Stimulated activated CD4-positive, alpha-beta T cell treated with anti-CD3 and anti-CD28 coated beads, TNF-alpha, amount 100 ng/mL, for 4 hours (primary cell): ENCODE results near the gene RPL9.
"Not testable (repeated sequence)": the region's sequence is repeated elsewhere in the genome, so short reads cannot be mapped to it uniquely, and the experiment has no call there.

ENCODE experiments used
- DNase-seq, 3 experiments: peaks; one replicate each; pipeline ENCODE4 v3.0.0-alpha.2; 2020; ENCODE audit warnings: low read depth in 3 of 3

The RPL9 gene

GRCh38 chr4:39466747-39467146 lies 8.0 kb upstream of the RPL9 start:
- DNase-seq = no peak

GRCh38 chr4:39464886-39465501 lies 6.3 kb upstream of the RPL9 start:
- no peak for DNase-seq

- DNase-seq = not testable (repeated sequence)
Observed at GRCh38 chr4:39458161-39458504, 589 bp downstream of the RPL9 start.

- DNase-seq = no peak
Observed at GRCh38 chr4:39456946-39457763, 1.6 kb downstream of the RPL9 start.

- no peak for DNase-seq
Observed at GRCh38 chr4:39455486-39455885, 3.2 kb downstream of the RPL9 start.

GRCh38 chr4:39453738-39454137 lies 5.0 kb downstream of the RPL9 start:
- no peak for DNase-seq

GRCh38 chr4:39452860-39453587 lies 5.7 kb downstream of the RPL9 start:
- no peak for DNase-seq

- no peak for DNase-seq
Observed at GRCh38 chr4:39452153-39452859, 6.4 kb downstream of the RPL9 start.

- no peak for DNase-seq
Observed at GRCh38 chr4:39451423-39452023, 7.2 kb downstream of the RPL9 start.

GRCh38 chr4:39450618-39451017 lies 8.1 kb downstream of the RPL9 start:
- no peak for DNase-seq

GRCh38 chr4:39446842-39447573 lies 11.7 kb downstream of the RPL9 start:
- no peak for DNase-seq

GRCh38 chr4:39446483-39446841 lies 12.3 kb downstream of the RPL9 start:
- DNase-seq = no peak

GRCh38 chr4:39442998-39443397 lies 15.7 kb downstream of the RPL9 start:
- DNase-seq = no peak

GRCh38 chr4:39441593-39441992 lies 17.1 kb downstream of the RPL9 start:
- no peak for DNase-seq

- no peak for DNase-seq
Observed at GRCh38 chr4:39435659-39436563, 22.8 kb downstream of the RPL9 start.

GRCh38 chr4:39433878-39434492 lies 24.7 kb downstream of the RPL9 start:
- DNase-seq = no peak

- DNase-seq = no peak
Observed at GRCh38 chr4:39429476-39430334, 29.0 kb downstream of the RPL9 start.

- DNase-seq = no peak
Observed at GRCh38 chr4:39427520-39428114, 31.1 kb downstream of the RPL9 start.
